GM12892 (cell line): ENCODE data around the gene SPATC1L.
A peak's percentile ranks its signal among the peaks of the same experiment; 100 is the strongest.

Experiments
- DNase-seq: peaks from one replicate; pipeline ENCODE4 v3.0.0; 2011; ENCODE audit not compliant: insufficient read length
- FAIRE-seq: peaks from 2 replicates; lab custom pipeline; 2011; peaks lifted over from hg19 to GRCh38; lab: Jason Lieb, UNC
- POLR2A ChIP-seq: IDR thresholded peaks from 2 replicates; pipeline ENCODE4 v1.6.1; 2011; ENCODE audit warnings: low read depth, low read length, control low read depth
- POLR2AphosphoS5 ChIP-seq: IDR thresholded peaks from 2 replicates; pipeline ENCODE4 v1.6.1; 2011; ENCODE audit warnings: low read depth, low read length, control low read depth
- TAF1 ChIP-seq: IDR thresholded peaks from 2 replicates; pipeline ENCODE4 v1.6.1; 2011; ENCODE audit warnings: low read depth, mild to moderate bottlenecking, control low read depth, low read length, borderline replicate concordance

The SPATC1L gene

GRCh38 chr21:46131838-46132651 is 52.2 kb downstream of the SPATC1L start:
- TF ChIP-seq POLR2AphosphoS5 (no peak), POLR2A (no peak), TAF1 (no peak)

GRCh38 chr21:46131588-46131837 is 52.7 kb downstream of the SPATC1L start:
- DNase-seq (no peak), FAIRE-seq (no peak)
- TF ChIP-seq POLR2AphosphoS5 = no peak
- no peak for TF ChIP-seq TAF1
- TF ChIP-seq POLR2A = no peak

More at GRCh38 chr21:46131838-46132651, 52.2 kb downstream of the SPATC1L start:
- FAIRE-seq = no peak
- DNase-seq = no peak

- DNase-seq = no peak
- FAIRE-seq = no peak
- TF ChIP-seq TAF1 (no peak), POLR2AphosphoS5 (no peak), POLR2A (no peak)
Measured at GRCh38 chr21:46130831-46131587, 53.2 kb downstream of the SPATC1L start.

- TF ChIP-seq POLR2A (no peak), POLR2AphosphoS5 (no peak), TAF1 (no peak)
- DNase-seq (no peak), FAIRE-seq (no peak)
Measured at GRCh38 chr21:46129846-46130651, 54.2 kb downstream of the SPATC1L start.

- TF ChIP-seq POLR2A (no peak), POLR2AphosphoS5 (no peak), TAF1 (no peak)
- DNase-seq (no peak), FAIRE-seq (no peak)
Measured at GRCh38 chr21:46128933-46129571, 55.2 kb downstream of the SPATC1L start.

GRCh38 chr21:46128106-46128932 is 55.9 kb downstream of the SPATC1L start:
- FAIRE-seq (no peak), DNase-seq (no peak)

GRCh38 chr21:46127239-46128105 is 56.8 kb downstream of the SPATC1L start:
- FAIRE-seq = no peak
- no peak for TF ChIP-seq TAF1
- no peak for TF ChIP-seq POLR2AphosphoS5
- no peak for TF ChIP-seq POLR2A
- no peak for DNase-seq

More at GRCh38 chr21:46128106-46128932, 55.9 kb downstream of the SPATC1L start:
- TF ChIP-seq TAF1 (no peak), POLR2AphosphoS5 (no peak), POLR2A (no peak)

- peak; percentile 29 for DNase-seq
- no peak for FAIRE-seq
- TF ChIP-seq TAF1 (no peak), POLR2A (no peak), POLR2AphosphoS5 (no peak)
Measured at GRCh38 chr21:46126309-46127238, 57.7 kb downstream of the SPATC1L start.
